ENCODE measurements around the gene SPTAN1.

SPTAN1 gene

DNA sequence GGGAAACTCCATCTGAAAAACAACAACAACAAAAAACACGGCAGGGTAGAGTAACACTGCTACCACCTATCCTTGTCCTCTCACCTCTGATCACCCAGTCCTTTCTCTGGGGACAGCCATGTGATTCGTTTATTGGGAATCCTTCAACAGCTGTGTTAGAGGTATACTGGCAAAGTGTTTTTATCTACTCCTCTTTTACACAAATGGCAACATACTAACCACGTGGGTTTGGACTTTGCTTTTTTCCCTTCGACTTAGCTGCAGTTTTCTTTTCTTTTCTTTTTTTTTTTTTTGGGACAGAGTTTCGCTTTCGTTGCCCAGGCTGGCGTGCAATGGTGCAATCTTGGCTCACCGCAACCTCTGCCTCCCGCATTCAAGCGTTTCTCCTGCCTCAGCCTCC is 125.4 kb downstream of the SPTAN1 start:
- DNase-seq = no peak

Data from NCI-H2171 treated with DMSO at 0.1 percent for 48 hours (cell line).